IMR-90 (cell line): ENCODE results near the gene NCAPH2. TPM values are rescaled to one million over a fixed set of nuclear protein-coding genes. Genes with fewer than 3 reads are reported as not detected.
A peak's percentile ranks its signal among the peaks of the same experiment; 100 is the strongest.

Experiments
- ATAC-seq: fragments of 200-7000 bp; cut with Tn5 transposase; 2 replicates; pipeline ENCODE4 v1.9.1; 2020; ENCODE audit warnings: low read depth, mild to moderate bottlenecking, moderate library complexity
- BruUV-seq: library from RNA; stranded (reverse); fragments of 400-500 nt; replicated peaks from 2 replicates; lab custom pipeline; 2021; lab: Mats Ljungman, UMichigan
- CTCF ChIA-PET: fragments of 300-600 bp; formaldehyde crosslinking; extraction: SDS; loops from one replicate; lab custom pipeline; 2021; ENCODE audit warnings: antibody characterized with exemption; lab: Yijun Ruan, JAX
- POLR2A ChIA-PET: fragments of 300-600 bp; sonication (Branson Sonifier 250); formaldehyde crosslinking; loops from one replicate; lab custom pipeline; 2022; ENCODE audit warnings: antibody characterized with exemption; ENCODE audit not compliant: unreplicated experiment; lab: Charles Lee
- DNase-seq: peaks from one replicate; pipeline ENCODE4 v3.0.0; 2013
- H2AFZ ChIP-seq: replicated peaks from 2 replicates; pipeline ENCODE3; 2013; ENCODE audit warnings: low read length, mild to moderate bottlenecking; ENCODE audit not compliant: poor library complexity
- H2AK5ac ChIP-seq: 2 replicates; pipeline ENCODE4 v1.6.1; 2013; ENCODE audit warnings: low read depth, low read length, inconsistent platforms
- H2AK9ac ChIP-seq: replicated peaks from 2 replicates; pipeline ENCODE3; 2013; ENCODE audit warnings: mild to moderate bottlenecking, low read depth, low read length, moderate library complexity; ENCODE audit not compliant: poor library complexity
- H2BK120ac ChIP-seq: 2 replicates; pipeline ENCODE4 v1.6.1; 2013; ENCODE audit warnings: low read depth, low read length, inconsistent platforms
- H2BK15ac ChIP-seq: 3 replicates; pipeline ENCODE4 v1.6.1; 2013; ENCODE audit warnings: low read depth, low read length, inconsistent platforms
- H2BK20ac ChIP-seq: 2 replicates; pipeline ENCODE4 v1.6.1; 2013; ENCODE audit warnings: low read depth, mild to moderate bottlenecking, inconsistent platforms, low read length, moderate library complexity
- H2BK5ac ChIP-seq: 2 replicates; pipeline ENCODE4 v1.6.1; 2013; ENCODE audit warnings: mild to moderate bottlenecking, low read depth, low read length, inconsistent platforms; ENCODE audit not compliant: poor library complexity, severe bottlenecking
- H3K14ac ChIP-seq: replicated peaks from 2 replicates; pipeline ENCODE4 v1.6.1; 2013; ENCODE audit warnings: low read depth, low read length, inconsistent platforms
- H3K18ac ChIP-seq: 2 replicates; pipeline ENCODE4 v1.6.1; 2013; ENCODE audit warnings: low read depth, low read length, control low read depth
- H3K23ac ChIP-seq: 2 replicates; pipeline ENCODE4 v1.6.1; 2013; ENCODE audit warnings: low read depth, low read length, inconsistent platforms
- H3K27ac ChIP-seq: 2 replicates; pipeline ENCODE4 v1.5.1; 2013; ENCODE audit warnings: mild to moderate bottlenecking, control low read depth, low read length; ENCODE audit not compliant: insufficient read depth
- H3K27me3 ChIP-seq: 2 replicates; pipeline ENCODE4 v1.6.1; 2013; ENCODE audit warnings: low read length; ENCODE audit not compliant: control insufficient read depth, insufficient read depth
- H3K36me3 ChIP-seq: 2 replicates; pipeline ENCODE4 v1.6.1; 2013; ENCODE audit warnings: low read length, mixed read lengths; ENCODE audit not compliant: control insufficient read depth, insufficient read depth
- H3K4ac ChIP-seq: 2 replicates; pipeline ENCODE4 v1.6.1; 2013; ENCODE audit warnings: low read depth, low read length, inconsistent platforms
- H3K4me1 ChIP-seq: 2 replicates; pipeline ENCODE4 v1.6.1; 2013; ENCODE audit warnings: low read length, mixed read lengths; ENCODE audit not compliant: control insufficient read depth, insufficient read depth
- H3K4me2 ChIP-seq: 2 replicates; pipeline ENCODE4 v1.6.1; 2013; ENCODE audit warnings: low read depth, mild to moderate bottlenecking, control low read depth, low read length, moderate library complexity
- H3K4me3 ChIP-seq: 2 replicates; pipeline ENCODE4 v1.5.1; 2013; ENCODE audit warnings: low read depth, mild to moderate bottlenecking, control low read depth, low read length, moderate library complexity; ENCODE audit not compliant: insufficient read depth
- H3K56ac ChIP-seq: 2 replicates; pipeline ENCODE4 v1.6.1; 2013; ENCODE audit warnings: low read length, inconsistent platforms; ENCODE audit not compliant: insufficient read depth; ENCODE audit errors: extremely low read depth
- H3K79me1 ChIP-seq, 2 experiments: 2 replicates each; pipeline ENCODE4 v1.6.1; 2013; ENCODE audit warnings: low read length in 2 of 2, inconsistent platforms in 1 of 2, low read depth in 1 of 2
- H3K9ac ChIP-seq: 2 replicates; pipeline ENCODE4 v1.6.1; 2013; ENCODE audit warnings: low read depth, low read length, control low read depth
- H3K9me1 ChIP-seq: 2 replicates; pipeline ENCODE4 v1.6.1; 2013; ENCODE audit warnings: low read length, inconsistent platforms; ENCODE audit not compliant: insufficient read depth
- H3K9me3 ChIP-seq: 2 replicates; pipeline ENCODE4 v1.6.1; 2013; ENCODE audit warnings: low read length; ENCODE audit not compliant: control insufficient read depth, insufficient read depth
- H4K20me1 ChIP-seq: 2 replicates; pipeline ENCODE4 v1.6.1; 2013; ENCODE audit warnings: low read length, inconsistent platforms; ENCODE audit not compliant: insufficient read depth
- H4K5ac ChIP-seq: 2 replicates; pipeline ENCODE4 v1.6.1; 2013; ENCODE audit warnings: mild to moderate bottlenecking, low read depth, low read length, control low read depth
- H4K8ac ChIP-seq, 2 experiments: 2 replicates each; pipeline ENCODE4 v1.6.1; 2013; ENCODE audit warnings: low read depth in 2 of 2, low read length in 2 of 2, control low read depth in 1 of 2, inconsistent platforms in 1 of 2
- H4K91ac ChIP-seq: 2 replicates; pipeline ENCODE4 v1.6.1; 2013; ENCODE audit warnings: low read depth, low read length, inconsistent platforms; ENCODE audit not compliant: insufficient read depth
- MAZ ChIP-seq: IDR thresholded peaks from 2 replicates; pipeline ENCODE4 v1.6.1; 2012; ENCODE audit warnings: low read depth, mild to moderate bottlenecking, low read length, improper control_type of control experiment, moderate library complexity, borderline replicate concordance
- MXI1 ChIP-seq: IDR thresholded peaks from 2 replicates; pipeline ENCODE4 v1.6.1; 2012; ENCODE audit warnings: low read depth, mild to moderate bottlenecking, low read length, moderate library complexity, borderline replicate concordance
- WGBS, 2 experiments: methylation state at CpG; one replicate each; pipeline versions ENCODE4 v1.1.5 to v1.1.7; 2013; ENCODE audit warnings: missing lambda C conversion rate in 2 of 2; ENCODE audit not compliant: insufficient read length in 1 of 2; ENCODE audit errors: extremely low coverage in 2 of 2; 5-methylcytosine and 5-hydroxymethylcytosine counted together
- dilution Hi-C: fragments of 300-500 bp; cut with HindIII; formaldehyde crosslinking; loops from one replicate; pipeline ENCODE4 v1.14.3; 2018; ENCODE audit warnings: low sequenced_read_pairs; ENCODE audit not compliant: unreplicated experiment
- in situ Hi-C: fragments of 300-500 bp; cut with MboI; formaldehyde crosslinking; loops from 3 replicates; pipeline ENCODE4 v1.14.3; 2019; ENCODE audit warnings: low sequenced_read_pairs, inconsistent platforms, mixed read lengths
- intact Hi-C: fragments of 100-400 bp; cut with micrococcal nuclease; formaldehyde crosslinking; loops from 2 replicates; pipeline ENCODE4 v1.10.0; 2022
- polyA plus RNA-seq, 3 experiments: library from polyadenylated mRNA; depleted of rRNA; stranded (reverse); fragments of >200 nt; gene quantifications; 2 replicates each; pipeline ENCODE4 v1.2.3, GENCODE V29; 2012; ENCODE audit warnings: low replicate concordance in 1 of 3
- total RNA-seq: library from RNA; depleted of rRNA; stranded (reverse); fragments of >200 nt; gene quantifications from 2 replicates; pipeline ENCODE4 v1.2.3, GENCODE V29; 2012

NCAPH2 gene
- total and polyA plus RNA-seq, 2 of the 4 experiments (the other 2 are of a cell fraction) = 30.2 to 38.5 TPM

DNA sequence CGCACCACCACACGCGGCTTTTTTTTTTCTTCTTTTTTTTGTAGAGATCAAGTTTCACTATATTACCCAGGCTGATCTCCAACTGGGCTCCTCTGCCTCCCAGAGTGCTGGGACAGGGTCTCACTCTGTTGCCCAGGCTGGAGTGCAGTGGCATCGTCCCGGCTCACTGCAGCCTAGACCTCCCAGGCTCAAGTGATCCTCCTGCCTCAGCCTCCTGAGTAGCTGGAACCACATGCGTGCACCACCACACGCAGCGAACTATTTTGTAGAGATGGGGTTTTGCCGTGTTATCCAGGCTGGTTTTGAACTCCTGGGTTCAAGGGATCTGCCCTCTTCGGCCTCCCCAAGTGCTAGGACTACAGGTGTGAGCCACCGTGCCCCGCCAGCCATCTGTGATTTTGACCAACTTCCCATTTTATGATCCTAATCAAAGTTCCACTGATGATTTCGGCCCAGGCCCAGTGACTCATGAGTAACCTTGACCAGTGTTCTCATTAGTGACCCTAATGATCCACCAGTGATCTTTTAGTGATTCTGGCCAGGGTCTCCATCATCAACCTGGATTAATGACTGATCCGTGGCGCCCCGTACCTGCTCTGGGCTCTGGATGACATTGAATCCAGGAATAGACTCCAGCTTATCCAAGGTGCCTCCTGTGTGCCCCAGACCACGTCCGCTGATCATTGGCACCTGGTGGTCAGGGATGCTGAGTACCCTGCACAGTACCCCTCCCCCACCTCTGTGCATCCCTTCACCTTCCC is 20.1 kb downstream of the NCAPH2 start:
- H2AFZ ChIP-seq = peak overlapping the region; percentile 10
- no peak overlapping the region for H2AK9ac ChIP-seq
- H3K56ac ChIP-seq = no peak overlapping the region
- no peak overlapping the region for H3K4me3 ChIP-seq
- H2BK15ac ChIP-seq = no peak overlapping the region
- no TSS peak for BruUV-seq
- DNase-seq (no peak), ATAC-seq (no peak)
- intact Hi-C loops (loop anchor here (5.0 kb wide), 1 partner anchor 54 kb away; the partner anchor contains the start of gene CHKB), in situ Hi-C loops (loop anchor here (5.0 kb wide), 1 partner anchor 49 kb away; the partner anchor contains the start of gene CPT1B), dilution Hi-C loops (no loop called here)
- H3K14ac ChIP-seq = no peak overlapping the region
- peak overlapping the region; percentile 27; the same call in 1 of the 2 replicates for H2AK5ac ChIP-seq
- H2BK5ac ChIP-seq = no peak overlapping the region
- no peaks in the 10 kb centered on the region for H3K9me3 ChIP-seq
- ChIA-PET POLR2A (no interaction called here), CTCF (no interaction called here)
- no peak overlapping the region for H4K8ac ChIP-seq
- peaks cover 16% of the 10 kb centered on the region for H4K20me1 ChIP-seq
- H3K27me3 ChIP-seq = peaks cover 5% of the 10 kb centered on the region; the same call in 1 of the 2 replicates
- H2BK120ac ChIP-seq = no peak overlapping the region
- WGBS, 2 experiments = 97% methylated on average over 9 of the region's 18 CpGs; no CpG with 5 or more reads in 1 of the 2 experiments
- H4K91ac ChIP-seq = no peak overlapping the region
- H3K4me1 ChIP-seq = peaks cover 24% of the 10 kb centered on the region
- H4K5ac ChIP-seq = no peak overlapping the region
- no peak overlapping the region for H3K4ac ChIP-seq
- TF ChIP-seq MXI1 (no peak), MAZ (no peak)
- H3K79me1 ChIP-seq = peaks cover 11 to 39% of the 10 kb centered on the region in 2 experiments
- peaks cover 15% of the 10 kb centered on the region for H3K9me1 ChIP-seq
- H3K18ac ChIP-seq = no peak overlapping the region
- H3K23ac ChIP-seq = no peak overlapping the region
- H3K9ac ChIP-seq = no peak overlapping the region
- no peak overlapping the region for H3K4me2 ChIP-seq
- H2BK20ac ChIP-seq = no peak overlapping the region
- no peak overlapping the region for H3K27ac ChIP-seq
- peaks cover 11% of the 10 kb centered on the region for H3K36me3 ChIP-seq
